ENCODE results near the gene IDE.

GRCh38 chr10:92464364-92464763 is 109.5 kb downstream of the IDE start:
- TF ChIP-seq REST (IDR thresholded peaks at IDR 0.05; ENCODE audit: borderline replicate concordance) (no peak), REST (CRISPR knock-in tag; IDR thresholded peaks at IDR 0.05; ENCODE audit: low read depth) (no peak), TFE3 (CRISPR knock-in tag; IDR thresholded peaks at IDR 0.05) (no peak)

Data from K562 (cell line).